D721Med (cell line): ENCODE measurements around the gene FLNA.

Experiments
- DNase-seq: peaks from one replicate; pipeline ENCODE4 v3.0.0; 2011; ENCODE audit warnings: low spot score; ENCODE audit not compliant: insufficient read length
- FAIRE-seq: peaks from 2 replicates; lab custom pipeline; 2011; peaks lifted over from hg19 to GRCh38; lab: Jason Lieb, UNC
- TF ChIP-seq, protein P1 (sequence below): IDR thresholded peaks from 2 replicates; pipeline ENCODE4 v1.5.1; 2012; ENCODE audit warnings: mild to moderate bottlenecking, control low read depth; ENCODE audit not compliant: insufficient read depth; ENCODE audit errors: missing control alignments

FLNA gene

DNA sequence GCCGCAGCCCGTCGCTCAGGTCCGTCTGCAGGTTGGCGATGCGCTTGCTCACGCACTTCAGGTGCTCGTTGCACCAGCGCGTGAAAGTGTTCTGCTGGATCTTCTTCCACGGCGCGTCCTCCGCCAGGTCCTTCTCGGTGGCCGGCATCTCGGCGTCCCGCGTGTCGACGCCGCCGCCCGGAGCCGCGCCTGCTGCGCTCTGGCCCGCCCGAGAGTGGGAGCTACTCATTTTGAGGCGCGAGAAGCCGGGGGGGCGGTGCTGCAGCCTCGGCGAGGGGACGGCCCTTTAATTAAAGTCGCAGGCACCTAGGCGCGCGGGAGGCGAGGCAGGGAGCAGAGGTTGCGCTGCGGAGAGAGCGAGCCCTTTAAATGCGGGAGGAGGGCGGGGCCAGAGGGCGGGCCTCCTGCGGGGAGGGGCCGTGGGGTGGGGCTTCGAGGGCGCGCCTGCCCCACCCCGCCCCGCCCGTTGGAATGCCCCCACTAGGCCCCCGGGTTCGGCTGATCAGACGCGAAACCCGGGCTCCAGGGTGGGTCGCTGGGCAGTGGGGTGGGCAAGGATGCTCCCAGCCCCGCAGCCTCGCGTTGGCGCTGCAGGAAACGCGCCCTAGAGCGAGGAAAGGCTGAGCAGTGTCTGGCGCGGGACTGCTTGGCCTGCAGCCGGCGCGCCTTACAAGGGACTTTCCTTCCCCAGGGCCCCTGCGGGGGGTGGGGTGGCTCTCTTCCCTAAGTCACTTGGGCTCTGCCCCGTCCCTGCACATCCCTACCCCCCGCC, 3.2 kb downstream of the FLNA start:
- DNase-seq (peak; percentile 71), FAIRE-seq (no peak)
- TF ChIP-seq, protein P1, sequence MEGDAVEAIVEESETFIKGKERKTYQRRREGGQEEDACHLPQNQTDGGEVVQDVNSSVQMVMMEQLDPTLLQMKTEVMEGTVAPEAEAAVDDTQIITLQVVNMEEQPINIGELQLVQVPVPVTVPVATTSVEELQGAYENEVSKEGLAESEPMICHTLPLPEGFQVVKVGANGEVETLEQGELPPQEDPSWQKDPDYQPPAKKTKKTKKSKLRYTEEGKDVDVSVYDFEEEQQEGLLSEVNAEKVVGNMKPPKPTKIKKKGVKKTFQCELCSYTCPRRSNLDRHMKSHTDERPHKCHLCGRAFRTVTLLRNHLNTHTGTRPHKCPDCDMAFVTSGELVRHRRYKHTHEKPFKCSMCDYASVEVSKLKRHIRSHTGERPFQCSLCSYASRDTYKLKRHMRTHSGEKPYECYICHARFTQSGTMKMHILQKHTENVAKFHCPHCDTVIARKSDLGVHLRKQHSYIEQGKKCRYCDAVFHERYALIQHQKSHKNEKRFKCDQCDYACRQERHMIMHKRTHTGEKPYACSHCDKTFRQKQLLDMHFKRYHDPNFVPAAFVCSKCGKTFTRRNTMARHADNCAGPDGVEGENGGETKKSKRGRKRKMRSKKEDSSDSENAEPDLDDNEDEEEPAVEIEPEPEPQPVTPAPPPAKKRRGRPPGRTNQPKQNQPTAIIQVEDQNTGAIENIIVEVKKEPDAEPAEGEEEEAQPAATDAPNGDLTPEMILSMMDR: no peak

GRCh38 chrX:154370300-154371016, 4.0 kb downstream of the FLNA start:
- FAIRE-seq (no peak), DNase-seq (no peak)
- TF ChIP-seq, protein P1: no peak

DNA sequence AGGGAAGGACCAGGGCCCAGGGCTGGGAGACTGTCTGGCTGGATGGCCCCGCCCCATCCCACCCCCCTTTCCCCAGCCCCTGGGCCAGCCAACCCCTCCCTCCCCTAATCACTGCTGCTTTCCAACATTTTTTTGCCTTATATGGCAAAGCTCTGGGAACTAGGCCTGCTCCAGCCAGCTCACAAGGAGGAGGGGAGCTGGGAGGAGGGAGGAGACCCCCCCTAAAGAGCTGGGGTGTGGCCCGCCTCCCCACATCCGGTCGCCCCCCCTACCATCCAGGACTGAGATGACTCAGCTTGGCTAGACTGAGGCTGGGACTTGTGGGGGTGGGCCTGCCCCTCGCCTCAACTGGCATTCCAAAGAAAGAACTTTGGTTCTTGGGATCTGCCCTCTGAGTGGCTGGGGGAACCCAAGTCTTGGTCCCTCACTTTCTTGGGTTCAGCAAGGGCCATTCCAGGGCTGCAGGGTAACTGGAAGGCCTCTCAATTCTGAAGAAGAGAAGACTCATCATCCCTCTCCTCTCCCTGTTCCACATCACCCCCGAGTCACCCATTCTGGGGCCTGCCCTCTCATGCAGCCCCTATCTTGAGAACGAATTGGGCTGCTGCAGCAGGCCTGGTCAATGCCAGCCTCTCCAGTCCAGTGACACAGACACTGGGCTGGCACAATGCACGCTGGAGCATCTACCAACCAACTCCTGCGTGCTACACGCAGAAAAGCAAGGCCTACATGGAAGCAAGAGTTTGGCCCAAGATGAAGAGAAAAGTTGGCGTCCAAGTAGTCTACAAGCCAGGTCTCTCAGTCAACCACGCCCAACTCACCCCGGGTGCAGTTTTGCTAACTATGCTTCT, 4.8 kb downstream of the FLNA start:
- TF ChIP-seq, protein P1: no peak
- FAIRE-seq: no peak
- DNase-seq: no peak

- FAIRE-seq (no peak), DNase-seq (no peak)
- TF ChIP-seq, protein P1: no peak
These were observed 5.6 kb downstream of the FLNA start for GRCh38 chrX:154368630-154369448.

DNA sequence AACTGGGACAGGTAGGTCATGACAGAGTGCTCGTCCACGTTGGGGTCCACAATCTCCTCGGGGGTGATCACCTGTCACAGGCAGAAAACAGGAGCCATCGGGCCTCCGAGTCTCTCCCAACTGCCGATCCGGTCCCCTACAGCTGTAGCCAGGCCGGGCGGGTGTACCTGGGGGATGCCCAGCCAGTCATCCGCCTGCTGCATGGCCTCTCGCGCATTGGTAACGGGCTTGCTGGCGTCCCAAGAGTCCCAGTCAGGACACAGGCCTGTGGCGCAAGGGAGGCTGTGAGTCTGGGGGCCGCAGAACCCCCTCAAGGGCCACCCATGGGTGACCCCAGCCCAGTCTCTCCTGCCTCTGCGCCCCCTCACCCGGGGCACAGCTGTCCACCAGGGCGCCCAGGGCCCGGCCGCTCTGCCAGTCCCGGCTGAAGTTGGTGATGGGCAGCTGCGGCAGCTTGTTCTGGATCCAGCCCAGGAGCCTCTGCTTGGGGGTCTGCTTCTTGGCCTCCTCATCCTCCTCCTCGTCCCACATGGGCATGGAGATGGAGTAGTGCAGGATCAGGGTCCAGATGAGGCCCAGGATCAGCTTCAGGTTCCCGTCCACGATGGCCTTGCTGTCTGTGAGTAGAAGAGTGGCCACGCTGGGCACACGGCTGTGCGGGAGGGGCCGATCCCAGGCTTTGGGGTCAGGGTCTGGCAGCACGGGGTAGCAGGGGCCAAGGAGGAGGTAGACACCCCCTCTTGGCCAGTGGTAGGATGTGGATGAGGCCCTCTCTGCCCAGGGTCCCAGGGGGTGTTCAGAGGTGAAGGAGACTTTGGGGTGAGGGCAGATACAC, 6.7 kb downstream of the FLNA start:
- no peak for FAIRE-seq
- TF ChIP-seq, protein P1: no peak
- DNase-seq: no peak

DNA sequence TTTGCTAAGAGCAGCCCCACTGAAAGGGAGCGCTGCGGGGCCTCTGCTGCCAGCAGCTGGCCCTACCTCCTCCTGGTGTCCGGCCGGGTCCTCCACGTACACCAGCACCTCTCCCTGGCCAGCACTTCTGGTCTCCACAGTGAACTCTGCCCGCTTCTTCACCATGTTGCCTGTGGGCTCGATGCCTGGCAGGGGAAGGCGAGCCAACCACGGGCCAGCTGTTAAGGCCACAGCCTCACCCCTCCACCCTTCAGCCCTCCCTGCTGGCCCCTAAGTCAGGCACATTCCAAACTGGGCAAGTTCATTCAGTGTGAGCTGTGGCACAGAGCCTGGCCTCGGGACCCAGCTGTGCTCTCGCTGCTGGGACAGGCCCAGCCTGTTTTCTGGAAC, 7.8 kb downstream of the FLNA start:
- FAIRE-seq: no peak
- DNase-seq: no peak
- TF ChIP-seq, protein P1: no peak
